Upper lobe of right lung (tissue), 1 donor: ENCODE results near the gene RBM28. TPM values are rescaled to one million over a fixed set of nuclear protein-coding genes. Genes with fewer than 3 reads are reported as not detected.
"Not testable (repeated sequence)": the region's sequence is repeated elsewhere in the genome, so short reads cannot be mapped to it uniquely, and the experiment has no call there.

Experiments used
- ATAC-seq: fragments of 200-7000 bp; cut with Tn5 transposase; one replicate; pipeline ENCODE4 v1.9.1; 2020; ENCODE audit warnings: mild to moderate bottlenecking, moderate library complexity
- DNase-seq: peaks from one replicate; pipeline ENCODE4 v3.0.0-alpha.2; 2020
- H3K27ac ChIP-seq: fragments of 200-600 bp; one replicate; pipeline ENCODE4 v1.8.0; 2022
- H3K27me3 ChIP-seq: fragments of 200-600 bp; one replicate; pipeline ENCODE4 v1.8.0; 2022; ENCODE audit warnings: mild to moderate bottlenecking
- H3K36me3 ChIP-seq: fragments of 200-600 bp; one replicate; pipeline ENCODE4 v1.8.0; 2022
- H3K4me1 ChIP-seq: fragments of 200-600 bp; one replicate; pipeline ENCODE4 v1.8.0; 2022
- H3K4me3 ChIP-seq: fragments of 200-600 bp; one replicate; pipeline ENCODE4 v1.8.0; 2022; ENCODE audit warnings: mild to moderate bottlenecking
- H3K9me3 ChIP-seq: fragments of 200-600 bp; one replicate; pipeline ENCODE4 v1.8.0; 2022
- CTCF ChIP-seq: fragments of 200-600 bp; IDR thresholded peaks from one replicate; pipeline ENCODE4 v1.8.0; 2022; ENCODE audit warnings: antibody characterized with exemption
- intact Hi-C: fragments of 100-400 bp; cut with DNase I; formaldehyde crosslinking; loops from one replicate; pipeline ENCODE4 v1.11.0; 2022
- total RNA-seq: library from RNA; stranded (reverse); fragmentation: NEBNext Ultra II Directional; extraction: Animal tissue kit (Norgen Biotek cat#: 25700); gene quantifications from one replicate; pipeline ENCODE4 v1.2.1, GENCODE V29; 2021
- donor health status: DM: no; HTN: yes; CAD: no; lungs with severe emphysema.

Gene RBM28
- total RNA-seq, 1 donor from 2014 or later, result 28.3 TPM

GRCh38 chr7:128299109-128299607 is 44.5 kb downstream of the RBM28 start:
- Histone ChIP-seq H3K27me3 (no peaks in the 10 kb centered on the region), H3K27ac (no peak overlapping the region), H3K4me3 (no peak overlapping the region), H3K36me3 (peaks cover 15% of the 10 kb centered on the region), H3K9me3 (no peaks in the 10 kb centered on the region), H3K4me1 (no peaks in the 10 kb centered on the region)
- DNase-seq, result no peak
- intact Hi-C loops, result no loop called here
- ATAC-seq, result no peak
- TF ChIP-seq CTCF, result no peak

- intact Hi-C loops, H3K9me3 ChIP-seq, ATAC-seq, H3K4me1 ChIP-seq, H3K4me3 ChIP-seq, H3K27me3 ChIP-seq, DNase-seq, H3K36me3 ChIP-seq, H3K27ac ChIP-seq: not testable (repeated sequence)
Observed at GRCh38 chr7:128298004-128298403, 45.7 kb downstream of the RBM28 start.

- DNase-seq (no peak), ATAC-seq (no peak)
- Histone ChIP-seq H3K27me3 (no peaks in the 10 kb centered on the region), H3K9me3 (no peaks in the 10 kb centered on the region), H3K27ac (no peak overlapping the region), H3K4me3 (no peak overlapping the region), H3K36me3 (no peaks in the 10 kb centered on the region), H3K4me1 (no peaks in the 10 kb centered on the region)
- no peak for TF ChIP-seq CTCF
- intact Hi-C loops, result no loop called here
Observed at GRCh38 chr7:128287556-128287955, 56.2 kb downstream of the RBM28 start.

- ATAC-seq, result no peak
Observed at GRCh38 chr7:128284102-128284501, 59.6 kb downstream of the RBM28 start.

GRCh38 chr7:128281605-128282380 is 61.9 kb downstream of the RBM28 start:
- peak; percentile 44 for DNase-seq
- H3K36me3 ChIP-seq, result no peaks in the 10 kb centered on the region
- ATAC-seq, result no peak

More at GRCh38 chr7:128284102-128284501, 59.6 kb downstream of the RBM28 start:
- Histone ChIP-seq H3K36me3 (no peaks in the 10 kb centered on the region), H3K27ac (no peak overlapping the region), H3K4me1 (no peaks in the 10 kb centered on the region), H3K4me3 (no peak overlapping the region), H3K9me3 (peaks cover 8% of the 10 kb centered on the region), H3K27me3 (no peaks in the 10 kb centered on the region)
- DNase-seq, result no peak
- intact Hi-C loops, result no loop called here
- no peak for TF ChIP-seq CTCF

GRCh38 chr7:128280451-128280850 is 63.3 kb downstream of the RBM28 start:
- H3K9me3 ChIP-seq, ATAC-seq, DNase-seq, H3K27ac ChIP-seq, intact Hi-C loops, H3K36me3 ChIP-seq, H3K27me3 ChIP-seq, H3K4me3 ChIP-seq, H3K4me1 ChIP-seq: not testable (repeated sequence)

More at GRCh38 chr7:128281605-128282380, 61.9 kb downstream of the RBM28 start:
- no peak overlapping the region for H3K27ac ChIP-seq
- no peaks in the 10 kb centered on the region for H3K4me1 ChIP-seq
- TF ChIP-seq CTCF, result no peak
- intact Hi-C loops, result no loop called here
- no peaks in the 10 kb centered on the region for H3K27me3 ChIP-seq
- no peak overlapping the region for H3K4me3 ChIP-seq
- peaks cover 8% of the 10 kb centered on the region for H3K9me3 ChIP-seq
